Neuron (in vitro differentiated cells): ENCODE results near the gene ABCF2.

Source experiments
- H2AFZ ChIP-seq: one replicate; pipeline ENCODE4 v1.6.1; 2013; ENCODE audit warnings: low read depth, mild to moderate bottlenecking, inconsistent platforms, low read length, moderate library complexity
- H3K27me3 ChIP-seq: one replicate; pipeline ENCODE4 v1.6.1; 2013; ENCODE audit warnings: low read length; ENCODE audit not compliant: insufficient read depth
- H3K36me3 ChIP-seq: one replicate; pipeline ENCODE4 v1.6.1; 2013; ENCODE audit warnings: low read length; ENCODE audit not compliant: insufficient read depth
- H3K4me1 ChIP-seq: one replicate; pipeline ENCODE4 v1.6.1; 2013; ENCODE audit warnings: low read length; ENCODE audit not compliant: insufficient read depth
- H3K4me3 ChIP-seq: 2 replicates; pipeline ENCODE4 v1.5.1; 2013; ENCODE audit warnings: mild to moderate bottlenecking, low read length, moderate library complexity
- H3K9me3 ChIP-seq: one replicate; pipeline ENCODE4 v1.6.1; 2013; ENCODE audit warnings: low read length

The ABCF2 gene

GRCh38 chr7:151243408-151244195 is 16.6 kb upstream of the ABCF2 start:
- no peak overlapping the region for H2AFZ ChIP-seq
- no peak overlapping the region for H3K4me3 ChIP-seq
- no peaks in the 10 kb centered on the region for H3K9me3 ChIP-seq
- H3K36me3 ChIP-seq: peaks cover 39% of the 10 kb centered on the region
- H3K27me3 ChIP-seq: no peaks in the 10 kb centered on the region
- H3K4me1 ChIP-seq: peaks cover 45% of the 10 kb centered on the region

GRCh38 chr7:151243045-151243349 is 16.0 kb upstream of the ABCF2 start:
- Histone ChIP-seq H3K27me3 (no peaks in the 10 kb centered on the region), H2AFZ (no peak overlapping the region), H3K4me1 (peaks cover 45% of the 10 kb centered on the region), H3K9me3 (no peaks in the 10 kb centered on the region), H3K4me3 (no peak overlapping the region), H3K36me3 (peaks cover 43% of the 10 kb centered on the region)

DNA sequence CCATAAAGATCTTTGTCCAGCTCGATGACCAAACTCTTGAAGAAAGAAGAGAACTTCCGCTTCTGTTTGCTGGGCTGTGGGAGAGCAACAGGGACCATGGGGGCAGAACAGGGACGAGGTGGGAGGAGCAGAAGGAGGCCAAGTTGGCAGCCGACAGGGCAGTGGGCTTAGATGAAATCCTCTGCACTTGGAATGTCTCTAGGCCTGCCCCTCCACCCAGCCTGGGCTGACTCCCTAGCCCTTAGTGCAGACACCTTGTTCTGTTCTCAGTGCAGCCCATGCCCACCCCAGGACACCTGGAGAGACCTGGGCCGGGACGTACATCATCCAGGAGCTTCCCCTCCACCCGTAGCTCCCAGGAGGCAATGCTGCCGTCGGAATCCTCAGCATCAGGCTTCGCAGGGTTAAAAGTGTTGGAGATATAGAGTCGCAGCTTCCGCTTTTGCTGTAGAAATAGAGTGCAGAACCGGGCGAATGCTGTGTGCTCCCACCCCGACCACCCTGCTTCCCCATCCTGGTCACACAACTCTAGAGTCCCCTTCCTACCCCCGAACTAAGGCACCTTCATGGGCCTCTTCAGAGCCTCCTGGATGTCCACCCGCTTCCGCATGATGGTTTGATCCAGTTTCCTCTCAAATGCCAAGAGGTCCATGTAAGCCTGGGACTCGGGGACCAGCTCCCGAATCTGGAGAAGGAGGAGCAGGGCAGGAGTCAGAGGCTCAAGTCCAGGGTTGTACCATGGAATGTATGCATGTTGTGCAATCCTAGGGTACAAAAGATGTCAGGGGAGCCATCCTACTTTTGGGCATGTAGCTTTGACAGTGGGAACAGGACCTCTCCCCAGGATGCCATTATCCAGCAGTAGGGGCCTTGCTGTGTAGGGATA is 15.4 kb upstream of the ABCF2 start:
- H3K27me3 ChIP-seq: no peaks in the 10 kb centered on the region
- no peaks in the 10 kb centered on the region for H3K9me3 ChIP-seq
- no peak overlapping the region for H2AFZ ChIP-seq
- H3K4me1 ChIP-seq: peaks cover 39% of the 10 kb centered on the region
- H3K36me3 ChIP-seq: peaks cover 49% of the 10 kb centered on the region
- no peak overlapping the region for H3K4me3 ChIP-seq

DNA sequence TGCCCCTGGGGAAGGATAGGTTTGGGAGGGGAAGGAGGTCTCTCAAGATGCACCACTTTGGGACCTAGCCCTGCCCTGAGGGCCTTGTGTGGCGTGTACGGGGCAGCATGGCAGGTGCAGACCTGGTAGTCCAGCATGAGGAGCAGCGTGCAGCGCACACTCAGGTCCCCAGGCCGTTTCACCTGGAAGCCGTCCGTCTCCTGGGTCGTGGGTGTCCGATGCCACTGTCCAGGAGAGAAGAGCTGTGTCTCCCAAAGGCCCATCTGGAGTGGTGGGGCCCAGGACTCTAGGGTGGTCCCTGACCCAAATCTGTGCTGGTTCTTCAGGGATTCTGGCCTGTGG is 14.7 kb upstream of the ABCF2 start:
- Histone ChIP-seq H3K4me3 (no peak overlapping the region), H3K9me3 (no peaks in the 10 kb centered on the region), H3K4me1 (peaks cover 32% of the 10 kb centered on the region), H3K36me3 (peaks cover 56% of the 10 kb centered on the region), H2AFZ (no peak overlapping the region), H3K27me3 (no peaks in the 10 kb centered on the region)

GRCh38 chr7:151240942-151241754 is 14.1 kb upstream of the ABCF2 start:
- no peaks in the 10 kb centered on the region for H3K27me3 ChIP-seq
- H3K9me3 ChIP-seq: no peaks in the 10 kb centered on the region
- peaks cover 60% of the 10 kb centered on the region for H3K36me3 ChIP-seq
- H3K4me3 ChIP-seq: no peak overlapping the region
- H2AFZ ChIP-seq: no peak overlapping the region
- H3K4me1 ChIP-seq: peaks cover 26% of the 10 kb centered on the region

DNA sequence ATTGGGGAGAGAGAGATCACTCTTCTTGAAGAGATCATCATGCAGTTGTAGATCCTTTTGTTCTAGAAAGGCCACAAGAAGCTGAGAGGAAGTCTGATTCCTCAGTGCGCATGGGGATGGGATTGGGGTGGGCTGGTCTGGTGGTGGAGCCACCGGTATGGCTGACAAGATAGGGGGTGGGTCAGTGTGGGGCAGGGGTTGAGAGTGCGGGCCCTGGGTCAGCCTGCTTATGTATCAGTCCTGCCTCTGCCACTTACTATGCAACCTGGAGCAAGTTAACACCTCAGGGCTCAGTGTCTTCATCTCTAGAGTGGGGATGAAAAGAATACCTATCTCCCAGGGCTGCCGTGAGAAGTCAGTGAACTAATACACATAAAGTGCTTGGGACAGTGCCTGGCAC is 13.5 kb upstream of the ABCF2 start:
- Histone ChIP-seq H3K36me3 (peaks cover 61% of the 10 kb centered on the region), H2AFZ (no peak overlapping the region), H3K4me1 (peaks cover 21% of the 10 kb centered on the region), H3K9me3 (no peaks in the 10 kb centered on the region), H3K27me3 (no peaks in the 10 kb centered on the region), H3K4me3 (no peak overlapping the region)

DNA sequence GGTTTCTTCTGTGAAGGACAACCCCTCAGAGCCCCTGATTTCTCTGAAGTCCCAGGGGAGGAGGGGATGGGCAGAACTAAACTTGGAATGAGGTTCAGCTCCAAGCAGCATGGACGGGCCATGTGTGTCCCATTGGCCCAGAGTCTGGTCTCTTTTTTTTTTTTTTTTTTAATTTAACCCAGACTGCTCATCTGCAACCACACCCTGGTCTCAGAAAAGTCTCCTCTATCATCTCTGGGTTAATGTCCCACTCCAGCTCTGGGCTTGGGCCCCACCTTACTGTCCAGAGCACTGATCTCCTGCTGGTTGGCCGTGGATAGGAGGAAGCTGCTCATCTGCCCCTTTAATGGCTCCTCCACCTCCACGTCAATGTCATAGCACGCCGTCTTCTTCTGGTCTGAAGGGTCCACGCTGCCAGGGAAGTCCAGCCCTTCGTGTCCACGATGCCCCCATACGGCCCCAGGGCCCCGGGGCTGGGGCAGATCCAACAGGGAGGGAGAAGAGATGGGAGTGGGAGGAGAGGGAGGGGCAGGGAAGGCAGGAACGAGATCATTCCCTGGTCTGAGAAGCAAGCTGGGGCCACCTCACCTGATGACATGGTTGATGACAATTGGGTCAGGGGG is 12.9 kb upstream of the ABCF2 start:
- H3K36me3 ChIP-seq: peaks cover 67% of the 10 kb centered on the region

GRCh38 chr7:151238924-151239836 is 12.2 kb upstream of the ABCF2 start:
- no peaks in the 10 kb centered on the region for H3K27me3 ChIP-seq
- H3K9me3 ChIP-seq: no peaks in the 10 kb centered on the region
- peaks cover 17% of the 10 kb centered on the region for H3K4me1 ChIP-seq
- peaks cover 69% of the 10 kb centered on the region for H3K36me3 ChIP-seq
- H2AFZ ChIP-seq: no peak overlapping the region
- no peak overlapping the region for H3K4me3 ChIP-seq

More for the DNA sequence above, 12.9 kb upstream of the ABCF2 start:
- Histone ChIP-seq H3K27me3 (no peaks in the 10 kb centered on the region), H3K4me3 (no peak overlapping the region), H3K9me3 (no peaks in the 10 kb centered on the region), H3K4me1 (peaks cover 21% of the 10 kb centered on the region), H2AFZ (no peak overlapping the region)

DNA sequence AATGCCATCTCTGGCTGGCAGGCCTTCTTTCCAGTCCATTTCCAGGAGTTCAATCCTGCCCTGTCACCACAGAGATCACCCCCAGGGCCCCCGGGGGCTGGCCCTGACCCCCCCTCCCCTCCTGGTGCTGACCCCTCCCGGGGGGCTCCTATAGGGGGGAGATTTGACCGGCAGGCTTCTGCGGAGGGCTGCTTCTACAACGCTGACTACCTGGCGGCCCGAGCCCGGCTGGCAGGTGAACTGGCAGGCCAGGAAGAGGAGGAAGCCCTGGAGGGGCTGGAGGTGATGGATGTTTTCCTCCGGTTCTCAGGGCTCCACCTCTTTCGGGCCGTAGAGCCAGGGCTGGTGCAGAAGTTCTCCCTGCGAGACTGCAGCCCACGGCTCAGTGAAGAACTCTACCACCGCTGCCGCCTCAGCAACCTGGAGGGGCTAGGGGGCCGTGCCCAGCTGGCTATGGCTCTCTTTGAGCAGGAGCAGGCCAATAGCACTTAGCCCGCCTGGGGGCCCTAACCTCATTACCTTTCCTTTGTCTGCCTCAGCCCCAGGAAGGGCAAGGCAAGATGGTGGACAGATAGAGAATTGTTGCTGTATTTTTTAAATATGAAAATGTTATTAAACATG is 11.3 kb upstream of the ABCF2 start:
- Histone ChIP-seq H3K4me3 (no peak overlapping the region), H2AFZ (no peak overlapping the region), H3K36me3 (peaks cover 69% of the 10 kb centered on the region), H3K4me1 (peaks cover 17% of the 10 kb centered on the region), H3K9me3 (no peaks in the 10 kb centered on the region), H3K27me3 (no peaks in the 10 kb centered on the region)

- Histone ChIP-seq H3K4me1 (peaks cover 15% of the 10 kb centered on the region), H3K27me3 (no peaks in the 10 kb centered on the region), H3K36me3 (peaks cover 65% of the 10 kb centered on the region), H3K4me3 (no peak overlapping the region), H2AFZ (no peak overlapping the region), H3K9me3 (no peaks in the 10 kb centered on the region)
Measured at GRCh38 chr7:151237244-151238189, 10.5 kb upstream of the ABCF2 start.

DNA sequence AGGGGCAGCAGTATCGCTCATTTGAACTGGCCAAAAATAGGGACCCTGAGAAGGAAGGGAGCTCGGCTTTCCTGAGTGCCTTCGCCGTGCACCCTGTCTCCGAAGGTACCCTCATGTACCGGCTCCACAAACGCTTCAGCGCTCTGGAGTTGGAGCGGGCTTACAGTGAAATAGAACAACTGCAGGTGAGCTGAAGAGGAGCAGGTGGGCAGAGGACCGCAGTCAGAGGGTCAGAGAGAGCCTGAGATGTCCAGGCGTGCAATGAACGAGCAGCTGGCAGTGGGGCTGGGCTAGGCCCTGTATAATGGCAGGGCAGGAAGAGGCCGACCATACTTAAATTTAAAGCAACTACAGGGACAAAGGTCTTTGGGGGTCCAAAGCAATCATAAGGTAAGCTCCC is 9.4 kb upstream of the ABCF2 start:
- peaks cover 57% of the 10 kb centered on the region for H3K36me3 ChIP-seq
- H3K4me1 ChIP-seq: peaks cover 19% of the 10 kb centered on the region
- no peak overlapping the region for H3K4me3 ChIP-seq
- H3K27me3 ChIP-seq: no peaks in the 10 kb centered on the region
- H2AFZ ChIP-seq: no peak overlapping the region
- H3K9me3 ChIP-seq: no peaks in the 10 kb centered on the region
